Uterus (tissue), 4 donors: ENCODE results near the gene ST7. TPM values are rescaled to one million over a fixed set of nuclear protein-coding genes. Genes with fewer than 3 reads are reported as not detected.

Source experiments
- DNase-seq, 2 donors: peaks; one replicate each; pipeline ENCODE4 v3.0.0-alpha.2; 2019 to 2020
- H3K27ac ChIP-seq, 2 donors: fragments of 200-600 bp; sonication (generic); 1 replicate in 1 of 2; 2 replicates in 1 of 2; pipeline ENCODE4 v1.5.1; 2016 to 2018
- H3K27me3 ChIP-seq, 2 donors: fragments of 200-600 bp; sonication (generic); one replicate each; pipeline ENCODE4 v1.5.1; 2018 to 2019; ENCODE audit warnings: control low read depth in 1 of 2
- H3K36me3 ChIP-seq, 2 donors: fragments of 200-600 bp; sonication (generic); one replicate each; pipeline ENCODE4 v1.5.1; 2019; ENCODE audit warnings: control low read depth in 1 of 2
- H3K4me1 ChIP-seq, 2 donors: fragments of 200-600 bp; sonication (generic); one replicate each; pipeline ENCODE4 v1.5.1; 2018 to 2019; ENCODE audit warnings: control low read depth in 1 of 2
- H3K4me3 ChIP-seq, 2 donors: fragments of 200-600 bp; sonication (generic); 1 replicate in 1 of 2; 2 replicates in 1 of 2; pipeline ENCODE4 v1.5.1; 2018 to 2019; ENCODE audit warnings: mild to moderate bottlenecking in 1 of 2
- H3K9me3 ChIP-seq, 2 donors: fragments of 200-600 bp; sonication (generic); one replicate each; pipeline ENCODE4 v1.5.1; 2019; ENCODE audit warnings: control low read depth in 1 of 2
- CTCF ChIP-seq, 4 experiments: fragments of 200-600 bp in 2 of 4; fragments of 450-650 bp in 2 of 4; sonication (generic) in 2 of 4; IDR thresholded peaks; one replicate each; pipeline ENCODE4 v1.5.1; 2016 to 2019; ENCODE audit warnings: antibody characterized with exemption in 4 of 4, mild to moderate bottlenecking in 2 of 4, moderate library complexity in 1 of 4
- POLR2A ChIP-seq, 2 donors: fragments of 450-650 bp; IDR thresholded peaks; one replicate each; pipeline ENCODE4 v1.6.1; 2016; ENCODE audit warnings: antibody characterized with exemption in 2 of 2, mild to moderate bottlenecking in 1 of 2, moderate library complexity in 1 of 2
- intact Hi-C: fragments of 100-400 bp; cut with DNase I; formaldehyde crosslinking; loops from one replicate; pipeline ENCODE4 v1.15.1; 2023; ENCODE audit warnings: low total_unique reads
- total RNA-seq, 4 donors: library from RNA; depleted of rRNA in 3 of 4; stranded (reverse); fragments of >200 nt in 3 of 4; gene quantifications; one replicate each; pipeline versions ENCODE4 v1.1.0 to v1.2.4, GENCODE V29; 2014 to 2023
- donor health status: DM: yes; HTN: yes; CAD: no.

The ST7 gene
- total RNA-seq, 4 donors from 2014 or later, result 27.4 to 41.0 (median 31.4) TPM

GRCh38 chr7:117062300-117062699 is 109.0 kb downstream of the ST7 start:
- H3K36me3 ChIP-seq, result no peaks in the 10 kb centered on the region
- no peaks in the 10 kb centered on the region for H3K9me3 ChIP-seq
- intact Hi-C loops, result no loop called here
- no peaks in the 10 kb centered on the region for H3K4me1 ChIP-seq
- DNase-seq, result no peak
- TF ChIP-seq CTCF (IDR thresholded peaks at IDR 0.05) (no peak), POLR2A (IDR thresholded peaks at IDR 0.05) (no peak)
- no peaks in the 10 kb centered on the region for H3K27me3 ChIP-seq
- H3K27ac ChIP-seq, result no peak overlapping the region
- no peak overlapping the region for H3K4me3 ChIP-seq

GRCh38 chr7:117064688-117065087 is 111.4 kb downstream of the ST7 start:
- H3K4me3 ChIP-seq, result no peak overlapping the region
- no peak overlapping the region for H3K27ac ChIP-seq
- H3K9me3 ChIP-seq, result no peaks in the 10 kb centered on the region
- TF ChIP-seq POLR2A (IDR thresholded peaks at IDR 0.05), result no peak
- no peak for TF ChIP-seq CTCF (IDR thresholded peaks at IDR 0.05)
- intact Hi-C loops, result no loop called here
- no peak for DNase-seq
- H3K4me1 ChIP-seq, result peaks cover 0 to 6% of the 10 kb centered on the region in 2 donors
- no peaks in the 10 kb centered on the region for H3K36me3 ChIP-seq
- H3K27me3 ChIP-seq, result no peaks in the 10 kb centered on the region

- intact Hi-C loops, result no loop called here
- Histone ChIP-seq H3K27me3 (no peaks in the 10 kb centered on the region), H3K9me3 (no peaks in the 10 kb centered on the region), H3K4me1 (peaks cover 0 to 6% of the 10 kb centered on the region in 2 donors), H3K27ac (no peak overlapping the region), H3K4me3 (no peak overlapping the region), H3K36me3 (no peaks in the 10 kb centered on the region)
- TF ChIP-seq POLR2A (IDR thresholded peaks at IDR 0.05), result no peak
- no peak for TF ChIP-seq CTCF (IDR thresholded peaks at IDR 0.05)
- DNase-seq, result no peak
Measured at GRCh38 chr7:117065571-117066150, 112.4 kb downstream of the ST7 start.

- TF ChIP-seq POLR2A (IDR thresholded peaks at IDR 0.05) (no peak), CTCF (IDR thresholded peaks at IDR 0.05) (no peak)
- intact Hi-C loops, result no loop called here
- H3K36me3 ChIP-seq, result no peaks in the 10 kb centered on the region
- H3K27me3 ChIP-seq, result no peaks in the 10 kb centered on the region
- H3K4me3 ChIP-seq, result no peak overlapping the region
- H3K9me3 ChIP-seq, result no peaks in the 10 kb centered on the region
- DNase-seq, result no peak
- H3K27ac ChIP-seq, result no peak overlapping the region
- H3K4me1 ChIP-seq, result peaks cover 0 to 6% of the 10 kb centered on the region in 2 donors
Measured at GRCh38 chr7:117066668-117067067, 113.4 kb downstream of the ST7 start.

- no peak overlapping the region for H3K27ac ChIP-seq
- no peaks in the 10 kb centered on the region for H3K36me3 ChIP-seq
- H3K4me1 ChIP-seq, result peaks cover 0 to 6% of the 10 kb centered on the region in 2 donors
- H3K27me3 ChIP-seq, result no peaks in the 10 kb centered on the region
- intact Hi-C loops, result no loop called here
- DNase-seq, result no peak
- no peak overlapping the region for H3K4me3 ChIP-seq
- H3K9me3 ChIP-seq, result no peaks in the 10 kb centered on the region
- TF ChIP-seq CTCF (IDR thresholded peaks at IDR 0.05), result no peak
- no peak for TF ChIP-seq POLR2A (IDR thresholded peaks at IDR 0.05)
Measured at GRCh38 chr7:117067340-117067739, 114.0 kb downstream of the ST7 start.
